Neural cell (in vitro differentiated cells): ENCODE measurements around the gene MKRN2OS.

ENCODE experiments used
- EZH2 ChIP-seq: fragments of 200-600, 300-800 bp; shearing (Covaris generic), sonication (generic); IDR thresholded peaks from 2 replicates; pipeline ENCODE4 v1.6.1; 2014; ENCODE audit warnings: antibody characterized with exemption, low read length, borderline replicate concordance, mild to moderate bottlenecking; ENCODE audit not compliant: insufficient read depth, poor library complexity, severe bottlenecking
- RAD21 ChIP-seq: fragments of 450-650 bp; conservative IDR thresholded peaks from 2 replicates; pipeline ENCODE4 v1.6.1; 2014; ENCODE audit warnings: antibody characterized with exemption, mild to moderate bottlenecking, moderate library complexity

DNA sequence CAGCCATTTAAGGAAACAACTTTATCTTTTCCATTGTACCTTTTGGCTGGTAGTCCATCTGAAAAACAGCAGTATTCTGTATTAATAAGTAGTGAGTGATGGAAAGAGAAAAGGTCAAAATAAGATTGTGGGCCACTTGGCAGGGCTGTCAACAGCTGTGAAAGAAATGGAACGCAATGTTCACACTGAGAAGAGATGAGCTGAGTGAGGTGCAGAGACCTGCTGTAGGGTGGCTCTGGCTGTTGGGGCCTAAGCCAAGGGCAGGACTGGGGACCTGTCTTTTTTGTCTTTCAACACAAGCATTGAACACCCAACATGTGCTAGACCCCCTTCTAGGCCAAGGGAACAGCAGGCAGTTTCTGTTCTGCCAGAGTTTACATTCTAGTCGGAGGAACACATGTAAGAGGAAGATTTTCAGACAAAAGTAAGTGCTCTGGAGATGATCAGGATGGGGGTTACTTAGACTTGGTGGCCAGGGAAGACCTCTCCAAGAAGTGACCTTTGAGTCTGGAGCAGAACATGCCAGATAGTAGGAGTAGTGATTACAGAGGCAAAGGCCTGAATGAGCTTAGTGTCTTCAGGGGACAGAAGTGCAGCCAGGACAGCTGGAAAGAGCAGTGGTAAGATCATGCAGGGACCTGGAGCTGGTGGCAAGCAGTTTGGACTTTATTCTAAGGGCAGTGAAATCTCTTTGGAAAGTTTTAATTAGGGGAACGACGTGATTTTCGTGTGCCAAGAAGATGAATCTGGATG, 31.4 kb downstream of the MKRN2OS start:
- no peak for TF ChIP-seq EZH2
- no peak for TF ChIP-seq RAD21
